Stimulated activated CD8-positive, alpha-beta memory T cell treated with anti-CD3 and anti-CD28 coated beads, Interleukin-2, amount 100 ng/mL, for 48 hours (primary cell): ENCODE data around the gene DNAJC5.
A peak's percentile ranks its signal among the peaks of the same experiment; 100 is the strongest.
"Not testable (repeated sequence)": the region's sequence is repeated elsewhere in the genome, so short reads cannot be mapped to it uniquely, and the experiment has no call there.

ENCODE experiments used
- DNase-seq, 2 donors: peaks; one replicate each; pipeline ENCODE4 v3.0.0-alpha.2; 2020; ENCODE audit warnings: low read depth in 2 of 2

The DNAJC5 gene

GRCh38 chr20:63968136-63968927 lies 73.4 kb downstream of the DNAJC5 start:
- DNase-seq: no peak

- DNase-seq: no peak
Observed at GRCh38 chr20:63968928-63969760, 74.2 kb downstream of the DNAJC5 start.

- DNase-seq: no peak
Observed at GRCh38 chr20:63969838-63970713, 75.2 kb downstream of the DNAJC5 start, which contains the start of gene ZNF512B. Gene ZNF512B, minus strand, starts transcription at chr20:63969930. Its CDS starts 1,980 bp downstream, at chr20:63967950.

GRCh38 chr20:63970714-63971431 lies 75.9 kb downstream of the DNAJC5 start:
- DNase-seq: no peak

GRCh38 chr20:63971960-63972311 lies 77.0 kb downstream of the DNAJC5 start:
- not testable (repeated sequence) for DNase-seq

- DNase-seq: no peak
Observed at GRCh38 chr20:63972312-63973159, 77.6 kb downstream of the DNAJC5 start.

GRCh38 chr20:63973160-63973479 lies 78.2 kb downstream of the DNAJC5 start:
- DNase-seq: no peak

GRCh38 chr20:63973636-63974401 lies 78.9 kb downstream of the DNAJC5 start:
- peak; percentile 73 to 77 for DNase-seq

GRCh38 chr20:63974402-63975200 lies 79.7 kb downstream of the DNAJC5 start:
- no peak for DNase-seq

GRCh38 chr20:63976511-63976910 lies 81.6 kb downstream of the DNAJC5 start:
- DNase-seq: not testable (repeated sequence)

GRCh38 chr20:63976980-63977738 lies 82.2 kb downstream of the DNAJC5 start:
- DNase-seq: no peak

- DNase-seq: peak in 1 of 2 donors; percentile 65
Observed at GRCh38 chr20:63977739-63978276, 82.9 kb downstream of the DNAJC5 start.

GRCh38 chr20:63978319-63979228 lies 83.6 kb downstream of the DNAJC5 start:
- peak in 1 of 2 donors; percentile 74 for DNase-seq

- no peak for DNase-seq
Observed at GRCh38 chr20:63979229-63979556, 84.3 kb downstream of the DNAJC5 start.

- DNase-seq: peak; percentile 85 to 86
Observed at GRCh38 chr20:63979557-63980316, 84.8 kb downstream of the DNAJC5 start, which contains the start of gene SAMD10. Gene SAMD10, minus strand, starts transcription at chr20:63979642. Its CDS starts 175 bp downstream, at chr20:63979467.

- DNase-seq: no peak
Observed at GRCh38 chr20:63980317-63980805, 85.4 kb downstream of the DNAJC5 start.
